HL-60 (cell line): ENCODE measurements around the gene GNAL.

Experiments
- DNase-seq, 2 experiments: peaks; one replicate each; pipeline ENCODE4 v3.0.0-alpha.2; 2010 to 2020; ENCODE audit warnings: low read depth in 1 of 2, low spot score in 1 of 2
- H3K27ac ChIP-seq: fragments of 250-450 bp; sonication (Bioruptor Pico); replicated peaks from 2 replicates; pipeline ENCODE4 v1.5.1; 2020; ENCODE audit warnings: mild to moderate bottlenecking, moderate library complexity
- H3K27me3 ChIP-seq: fragments of 250-450 bp; sonication (Bioruptor Pico); 2 replicates; pipeline ENCODE4 v1.5.1; 2021; ENCODE audit warnings: mild to moderate bottlenecking, moderate library complexity; ENCODE audit not compliant: insufficient read depth, poor library complexity, severe bottlenecking
- H3K4me3 ChIP-seq: replicated peaks from 2 replicates; pipeline ENCODE4 v1.5.1; 2011; ENCODE audit warnings: mild to moderate bottlenecking, control low read depth, low read length; ENCODE audit not compliant: insufficient read depth
- CTCF ChIP-seq: IDR thresholded peaks from one replicate; pipeline ENCODE4 v1.5.1; 2011; ENCODE audit warnings: low read length, control low read depth, inconsistent platforms; ENCODE audit not compliant: insufficient read depth
- GABPA ChIP-seq: IDR thresholded peaks from 2 replicates; pipeline ENCODE4 v1.6.1; 2012; ENCODE audit warnings: low read depth
- POLR2AphosphoS5 ChIP-seq: IDR thresholded peaks from 2 replicates; pipeline ENCODE4 v1.6.1; 2012; ENCODE audit warnings: low read depth
- REST ChIP-seq: IDR thresholded peaks from 2 replicates; pipeline ENCODE4 v1.6.1; 2012; ENCODE audit warnings: low read depth; ENCODE audit not compliant: insufficient replicate concordance
- SPI1 ChIP-seq: IDR thresholded peaks from 2 replicates; pipeline ENCODE4 v1.6.1; 2012; ENCODE audit warnings: low read depth, mild to moderate bottlenecking, borderline replicate concordance

The GNAL gene

GRCh38 chr18:11736656-11737055 is 47.6 kb downstream of the GNAL start:
- Histone ChIP-seq H3K4me3 (no peak overlapping the region), H3K27ac (no peak overlapping the region), H3K27me3 (peaks cover 29% of the 10 kb centered on the region)
- no peak for TF ChIP-seq GABPA
- TF ChIP-seq REST = no peak
- no peak for TF ChIP-seq SPI1
- TF ChIP-seq CTCF = no peak
- DNase-seq = no peak

GRCh38 chr18:11739893-11740292 is 50.8 kb downstream of the GNAL start:
- no peak for TF ChIP-seq GABPA
- Histone ChIP-seq H3K27ac (no peak overlapping the region), H3K4me3 (no peak overlapping the region), H3K27me3 (peaks cover 29% of the 10 kb centered on the region)
- no peak for DNase-seq

- Histone ChIP-seq H3K27me3 (peaks cover 29% of the 10 kb centered on the region), H3K4me3 (no peak overlapping the region), H3K27ac (no peak overlapping the region)
- TF ChIP-seq CTCF (no peak), POLR2AphosphoS5 (no peak), SPI1 (no peak), REST (no peak), GABPA (no peak)
- no peak for DNase-seq
These were observed 51.4 kb downstream of the GNAL start for GRCh38 chr18:11740461-11740860.

- peaks cover 21% of the 10 kb centered on the region for H3K27me3 ChIP-seq
- DNase-seq = peak in 1 of 2 experiments; percentile 28
- peak; percentile 93 for TF ChIP-seq CTCF
- TF ChIP-seq POLR2AphosphoS5 = no peak
- H3K4me3 ChIP-seq = no peak overlapping the region
- H3K27ac ChIP-seq = no peak overlapping the region
These were observed 52.6 kb downstream of the GNAL start for GRCh38 chr18:11741505-11742145.
